HTR-8/SVneo (cell line): ENCODE measurements around the gene FARSA.
"Not testable (repeated sequence)": the region's sequence is repeated elsewhere in the genome, so short reads cannot be mapped to it uniquely, and the experiment has no call there.

ENCODE experiments used
- DNase-seq: peaks from one replicate; pipeline ENCODE4 v3.0.0; 2011; ENCODE audit warnings: low spot score, mixed read lengths; ENCODE audit not compliant: insufficient read length
- FAIRE-seq: peaks from 2 replicates; lab custom pipeline; 2011; peaks lifted over from hg19 to GRCh38; lab: Jason Lieb, UNC

FARSA gene

DNA sequence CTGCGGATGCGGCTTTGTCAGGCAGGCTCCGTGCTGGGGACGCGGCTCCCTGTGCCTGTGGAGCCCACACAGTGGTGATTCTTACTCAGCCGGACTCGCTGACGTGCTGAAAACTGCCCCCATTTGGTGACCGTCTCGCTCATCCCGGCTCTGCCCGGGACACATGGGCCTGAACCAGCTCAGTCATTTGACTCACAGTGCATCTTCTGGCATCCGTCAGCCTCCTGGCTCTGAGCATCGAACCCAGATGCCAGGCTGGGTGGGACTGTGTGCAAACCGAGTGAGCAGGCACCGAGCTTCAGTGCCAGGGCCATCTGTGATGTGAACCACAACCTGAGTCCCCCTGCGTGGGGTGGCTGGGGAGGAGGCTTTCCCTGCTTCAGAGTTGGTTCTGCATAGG is 37.1 kb downstream of the FARSA start:
- FAIRE-seq (no peak), DNase-seq (no peak)

DNA sequence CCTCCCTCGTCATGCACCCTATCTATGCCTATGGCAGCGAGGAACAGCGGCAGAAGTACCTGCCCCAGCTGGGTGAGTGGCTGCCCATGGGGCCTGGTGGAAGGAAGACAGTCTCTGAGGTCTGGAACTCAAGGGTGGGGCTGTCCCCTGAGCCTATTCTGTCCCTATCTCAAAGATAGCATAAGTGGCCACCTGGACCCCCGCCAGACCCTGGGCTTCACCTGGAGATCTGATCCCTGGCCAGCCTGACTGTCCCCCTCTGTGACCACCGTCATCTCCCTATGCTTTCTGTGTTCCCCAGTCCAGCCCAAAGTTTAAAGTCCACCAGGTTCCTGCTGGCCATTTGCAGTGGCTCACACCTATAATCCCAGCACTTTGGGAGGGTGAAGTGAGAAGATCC is 39.9 kb downstream of the FARSA start:
- DNase-seq (no peak), FAIRE-seq (no peak)

DNA sequence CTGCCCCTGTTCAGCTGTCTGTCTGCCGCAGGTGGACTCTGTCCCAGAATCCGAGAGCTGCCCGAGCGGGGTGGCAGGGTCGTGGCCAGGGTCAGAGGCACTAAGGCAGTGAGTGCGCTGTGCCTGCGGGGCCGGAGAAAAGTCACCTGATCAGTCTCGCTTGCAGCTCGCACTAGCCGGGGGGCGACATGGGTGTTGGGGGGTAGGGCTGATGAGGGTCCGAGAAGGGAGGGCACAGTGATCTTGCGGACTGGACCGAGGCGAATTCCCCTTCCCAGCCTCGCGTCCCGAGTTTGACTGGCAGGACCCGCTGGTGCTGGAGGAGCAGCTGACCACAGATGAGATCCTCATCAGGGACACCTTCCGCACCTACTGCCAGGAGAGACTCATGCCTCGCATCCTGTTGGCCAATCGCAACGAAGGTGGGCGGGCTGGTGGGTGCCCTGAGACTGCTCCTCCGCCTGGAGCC is 41.9 kb downstream of the FARSA start:
- no peak for DNase-seq
- FAIRE-seq = no peak

DNA sequence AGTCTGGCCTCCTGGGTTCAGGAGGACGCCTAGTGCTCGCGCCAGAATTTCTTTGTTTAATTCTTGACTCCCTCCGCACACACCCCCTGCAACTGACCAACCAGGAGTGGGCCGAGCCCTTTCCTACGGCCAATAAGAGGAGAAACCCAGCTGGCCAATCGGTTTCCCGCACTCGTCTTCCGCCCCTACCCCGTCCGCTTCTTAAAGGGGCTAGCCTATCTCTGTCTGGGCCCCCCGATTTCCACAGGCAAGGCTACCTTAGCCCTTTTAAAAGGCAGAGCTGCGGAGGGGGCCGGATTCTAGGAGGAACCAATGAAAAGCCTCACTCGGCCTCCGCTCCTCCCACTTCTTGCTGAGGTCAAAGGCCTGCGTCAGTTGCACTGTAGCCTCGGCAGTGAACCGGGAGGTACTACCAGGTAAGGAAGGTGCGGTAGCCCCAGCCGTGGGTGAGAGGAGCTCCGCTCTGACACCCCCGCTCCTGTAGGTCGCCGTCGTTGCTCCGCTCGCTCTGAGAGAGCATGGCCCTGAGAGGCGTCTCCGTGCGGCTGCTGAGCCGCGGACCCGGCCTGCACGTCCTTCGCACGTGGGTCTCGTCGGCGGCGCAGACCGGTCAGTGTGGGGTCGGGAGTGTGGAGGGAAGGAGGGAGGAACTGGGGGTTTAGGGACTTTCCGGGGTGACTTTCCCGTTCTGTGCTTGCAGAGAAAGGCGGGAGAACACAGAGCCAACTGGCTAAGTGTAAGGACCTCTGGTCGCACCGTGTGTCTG is 42.5 kb downstream of the FARSA start, which contains the start of gene GCDH:
TSS of gene GCDH (plus strand) at position 374 of the 766 bp plus-strand sequence. CDS start at position 519, 145 bp downstream.
- peak; percentile 84 for FAIRE-seq
- DNase-seq = peak; percentile 99

DNA sequence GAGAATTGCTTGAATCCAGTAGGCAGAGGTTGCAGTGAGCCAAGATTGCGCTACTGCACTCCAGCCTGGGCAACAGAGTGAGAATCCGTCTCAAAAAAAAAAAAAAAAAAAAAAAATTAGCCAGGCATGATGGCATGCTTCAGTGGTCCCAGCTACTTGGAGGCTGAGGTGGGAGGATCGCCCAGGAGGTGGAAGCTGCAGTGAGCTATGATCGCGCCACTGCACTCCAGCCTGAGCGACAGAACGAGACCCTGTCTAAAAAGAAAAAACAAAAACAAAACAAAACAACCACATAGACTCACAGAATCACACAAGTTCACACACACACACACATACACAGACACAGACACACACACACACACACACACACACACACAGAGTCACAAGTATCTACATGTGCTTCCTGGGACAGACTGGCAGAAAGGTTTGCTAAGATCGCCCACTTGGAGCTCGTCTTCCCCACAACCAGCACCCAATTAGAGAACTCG is 43.2 kb downstream of the FARSA start:
- not testable (repeated sequence) for DNase-seq, FAIRE-seq

DNA sequence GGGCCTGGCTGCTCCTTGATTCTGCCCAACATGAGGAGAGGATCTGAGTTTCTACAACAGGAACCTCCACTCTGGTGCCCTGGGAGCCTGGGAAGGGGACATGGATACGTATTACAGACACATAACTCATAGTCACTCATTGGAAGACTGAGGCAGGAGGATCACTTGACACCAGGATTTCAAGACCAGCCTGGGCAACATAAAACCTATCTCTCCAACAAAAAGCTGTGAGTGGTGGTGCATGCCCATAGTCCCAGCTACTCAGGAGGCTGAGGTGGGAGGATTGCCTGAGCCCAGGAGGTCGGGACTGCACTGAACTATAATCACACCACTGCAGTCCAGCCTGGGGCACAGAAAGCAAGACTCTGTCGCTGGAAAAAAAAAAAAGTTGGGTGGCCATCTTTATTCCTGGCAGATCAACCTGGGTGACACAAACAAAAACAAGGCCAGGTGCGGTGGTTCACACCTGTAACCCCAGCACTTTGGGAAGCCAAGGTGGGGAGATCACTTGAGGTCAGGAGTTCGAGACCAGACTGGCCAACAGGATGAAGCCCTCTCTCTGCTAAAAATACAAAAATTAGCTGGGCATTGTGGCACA is 45.4 kb downstream of the FARSA start:
- DNase-seq = no peak
- no peak for FAIRE-seq

DNA sequence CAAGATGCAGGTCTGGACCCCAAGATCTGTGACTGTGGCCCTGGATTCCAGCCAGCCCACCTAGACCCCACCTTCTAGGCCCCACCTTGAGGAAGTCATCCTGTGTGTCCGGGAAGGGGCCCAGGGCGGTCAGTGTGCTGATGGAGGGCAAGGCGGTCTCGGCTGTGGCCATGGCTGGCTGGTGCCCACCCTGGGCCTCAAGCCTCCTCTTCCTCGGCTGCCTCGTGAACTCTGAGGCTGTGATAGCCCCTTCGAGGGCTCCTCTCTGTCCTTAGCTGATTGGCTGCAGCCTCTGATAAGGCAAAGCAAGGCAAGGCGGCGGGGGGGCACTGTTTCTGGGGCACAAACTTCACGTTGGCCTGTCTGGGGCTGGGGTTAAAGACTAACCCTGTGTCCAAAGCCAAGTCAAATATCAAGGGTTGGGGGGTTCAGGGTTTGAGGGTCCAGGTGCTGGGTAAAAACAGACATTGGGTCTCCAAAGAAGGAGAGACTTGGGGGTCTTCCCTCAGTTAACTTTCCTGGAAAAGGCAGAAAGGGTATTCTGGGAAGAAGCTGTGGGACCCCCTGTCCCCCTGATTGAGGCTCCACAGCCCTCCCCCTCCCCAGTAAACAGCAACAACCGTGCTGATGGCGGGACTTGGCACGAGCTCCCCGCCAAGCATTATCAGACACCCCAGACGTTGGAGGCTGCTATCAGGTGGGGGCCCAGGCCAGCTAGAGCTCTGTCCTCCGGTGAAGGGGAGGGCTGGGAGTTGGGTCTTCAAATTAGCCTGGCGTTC is 46.4 kb downstream of the FARSA start, which contains the start of gene KLF1:
TSS of gene KLF1 (minus strand) at position 233 of the 779 bp plus-strand sequence. CDS start at position 172, 61 bp downstream.
- DNase-seq = no peak
- FAIRE-seq = no peak

DNA sequence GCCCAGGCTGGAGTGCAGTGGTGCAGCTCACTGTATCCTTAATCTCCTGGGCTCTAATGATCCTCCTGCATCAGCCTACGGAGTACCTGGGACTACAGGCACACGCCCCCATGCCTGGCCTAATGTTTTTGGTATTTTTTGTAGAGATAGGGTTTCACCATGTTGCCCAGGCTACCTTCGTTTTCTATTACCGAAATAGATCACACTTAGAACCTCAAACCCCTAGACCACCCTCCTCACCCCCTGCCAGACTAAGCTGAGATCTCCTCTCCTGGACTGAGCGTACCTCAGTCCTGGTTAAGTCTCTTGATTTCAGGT is 46.9 kb downstream of the FARSA start:
- FAIRE-seq (no peak), DNase-seq (no peak)

DNA sequence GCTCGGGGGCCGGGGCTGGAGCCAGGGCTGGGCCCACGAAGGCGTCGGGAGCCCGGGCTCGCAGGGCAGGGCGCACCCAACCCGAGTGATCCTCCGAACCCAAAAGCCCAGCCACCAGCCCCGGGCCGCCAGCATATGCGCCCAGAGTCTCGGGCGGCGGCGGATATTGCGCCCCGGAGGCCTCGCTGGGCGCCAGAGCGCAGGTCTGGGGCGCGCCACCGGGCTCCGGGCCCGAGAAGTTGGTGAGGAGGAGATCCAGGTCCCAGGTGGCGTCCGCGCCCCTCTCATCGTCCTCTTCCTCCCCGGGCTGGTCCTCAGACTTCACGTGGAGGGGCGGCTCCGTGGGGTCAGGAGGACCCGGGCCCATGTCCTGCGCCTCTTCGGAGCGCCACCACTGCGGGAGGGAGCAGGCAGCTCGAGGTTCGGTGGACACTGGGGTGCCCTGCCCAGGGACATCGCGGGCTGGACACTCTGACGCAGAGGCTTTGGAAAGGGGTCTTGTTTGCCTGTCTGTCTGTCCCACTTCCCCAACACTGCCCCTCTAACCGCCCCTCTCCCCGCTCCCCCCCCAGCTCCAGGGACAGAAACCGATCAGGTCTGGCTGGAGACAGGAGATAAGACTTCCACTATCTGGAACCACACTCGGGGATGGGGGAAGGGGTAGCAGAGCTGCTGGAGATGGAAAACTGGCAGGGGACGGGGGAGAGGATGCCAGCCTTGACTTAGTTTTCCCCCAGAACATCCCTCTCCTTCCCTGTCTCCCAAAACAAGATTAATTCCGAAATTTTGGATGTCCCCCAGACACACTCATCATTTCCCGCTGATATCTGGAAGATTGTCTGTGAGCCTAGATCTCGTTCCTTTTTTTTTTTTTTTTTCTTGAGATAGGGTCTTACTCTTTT is 47.5 kb downstream of the FARSA start:
- DNase-seq = no peak
- FAIRE-seq = no peak

DNA sequence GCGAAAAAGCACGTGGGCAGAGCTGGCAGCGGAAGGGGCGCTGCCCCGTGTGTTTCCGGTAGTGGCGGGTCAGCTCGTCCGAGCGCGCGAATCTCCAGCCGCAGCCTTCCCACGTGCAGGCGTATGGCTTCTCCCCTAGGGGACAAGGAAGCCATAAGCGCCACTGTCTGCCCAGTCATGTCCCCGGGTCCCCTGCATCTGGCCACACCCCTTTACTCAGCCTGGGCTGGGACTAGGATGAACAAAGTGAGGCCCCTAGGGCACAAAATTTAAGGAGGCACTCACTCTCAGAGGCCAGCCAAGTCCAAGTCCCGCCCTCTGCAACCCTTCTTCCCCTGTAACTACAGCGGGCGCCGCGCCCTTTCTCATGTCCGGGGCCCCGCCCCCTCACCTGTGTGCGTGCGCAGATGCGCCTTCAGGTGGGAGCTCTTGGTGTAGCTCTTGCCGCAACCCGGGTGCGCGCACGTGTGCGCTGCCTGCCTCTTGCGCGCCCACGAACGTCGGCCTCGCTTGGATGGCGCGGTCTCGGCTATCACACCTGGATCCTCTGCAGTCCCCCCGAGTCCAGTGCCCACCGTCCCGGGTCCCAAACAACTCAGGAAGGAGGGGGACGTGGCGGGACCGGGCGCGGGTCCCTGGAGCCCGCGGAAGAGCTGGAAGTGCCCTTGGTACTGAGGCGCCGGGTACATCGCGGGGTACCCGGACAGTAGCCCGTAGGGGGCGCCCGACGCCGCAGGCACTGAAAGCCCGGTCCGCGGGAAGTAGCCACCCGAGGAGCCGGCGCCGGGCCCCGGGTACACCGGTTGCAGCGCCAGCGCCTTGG is 48.4 kb downstream of the FARSA start:
- DNase-seq (no peak), FAIRE-seq (no peak)

DNA sequence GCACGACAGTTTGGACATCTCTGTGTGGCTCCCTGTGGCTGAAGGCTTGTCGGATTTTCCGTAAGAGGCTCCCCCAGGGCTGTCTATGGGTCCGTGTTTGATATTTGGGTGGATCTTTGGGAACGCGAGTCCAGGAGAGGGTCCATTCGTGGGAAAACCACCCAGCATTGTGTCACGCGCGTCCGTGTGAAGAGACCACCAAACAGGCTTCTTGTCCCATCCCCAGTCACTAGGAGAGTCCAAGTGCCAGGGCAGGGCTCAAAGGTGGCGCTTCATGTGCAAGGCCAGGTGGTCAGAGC is 48.9 kb downstream of the FARSA start:
- FAIRE-seq = no peak
- DNase-seq = no peak

DNA sequence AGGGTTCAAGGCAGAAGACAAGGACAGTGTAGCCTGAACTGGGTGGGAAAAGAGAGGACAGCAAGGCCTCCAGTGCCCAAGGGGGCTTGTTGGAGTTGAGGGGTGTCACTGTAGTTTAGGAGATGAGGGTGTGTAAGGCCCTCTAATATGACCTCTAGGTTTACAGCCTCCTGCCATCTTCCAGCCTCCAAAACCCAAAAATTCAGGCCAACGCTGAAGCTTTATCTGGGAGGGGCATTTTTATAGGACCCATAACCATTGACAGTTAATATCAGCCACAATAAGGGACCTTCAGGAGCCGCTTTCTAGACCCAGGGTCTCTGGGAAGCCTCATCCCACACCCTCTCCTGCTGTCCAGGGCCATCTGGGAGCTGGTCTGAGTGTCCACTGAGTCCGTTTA is 49.3 kb downstream of the FARSA start:
- FAIRE-seq (no peak), DNase-seq (no peak)

DNA sequence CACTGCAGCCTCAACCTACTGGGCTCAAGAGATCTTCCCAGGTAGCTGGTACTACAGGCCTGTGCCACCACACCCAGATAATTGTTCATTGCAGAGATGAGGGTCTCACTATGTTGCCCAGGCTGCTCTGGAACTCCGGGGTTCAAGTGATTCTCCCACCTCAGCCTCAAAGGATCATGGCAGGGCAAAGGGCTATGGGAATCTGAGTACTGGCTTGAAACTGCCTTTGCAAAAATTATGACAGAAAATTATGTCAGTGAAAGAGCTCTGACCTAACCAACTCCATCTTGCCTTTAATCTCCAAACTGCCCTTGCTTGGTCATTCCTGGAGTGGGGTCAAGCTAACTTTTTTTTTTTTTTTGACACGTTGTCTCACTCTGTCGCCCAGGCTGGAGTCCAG is 50.9 kb downstream of the FARSA start:
- no peak for FAIRE-seq
- no peak for DNase-seq

DNA sequence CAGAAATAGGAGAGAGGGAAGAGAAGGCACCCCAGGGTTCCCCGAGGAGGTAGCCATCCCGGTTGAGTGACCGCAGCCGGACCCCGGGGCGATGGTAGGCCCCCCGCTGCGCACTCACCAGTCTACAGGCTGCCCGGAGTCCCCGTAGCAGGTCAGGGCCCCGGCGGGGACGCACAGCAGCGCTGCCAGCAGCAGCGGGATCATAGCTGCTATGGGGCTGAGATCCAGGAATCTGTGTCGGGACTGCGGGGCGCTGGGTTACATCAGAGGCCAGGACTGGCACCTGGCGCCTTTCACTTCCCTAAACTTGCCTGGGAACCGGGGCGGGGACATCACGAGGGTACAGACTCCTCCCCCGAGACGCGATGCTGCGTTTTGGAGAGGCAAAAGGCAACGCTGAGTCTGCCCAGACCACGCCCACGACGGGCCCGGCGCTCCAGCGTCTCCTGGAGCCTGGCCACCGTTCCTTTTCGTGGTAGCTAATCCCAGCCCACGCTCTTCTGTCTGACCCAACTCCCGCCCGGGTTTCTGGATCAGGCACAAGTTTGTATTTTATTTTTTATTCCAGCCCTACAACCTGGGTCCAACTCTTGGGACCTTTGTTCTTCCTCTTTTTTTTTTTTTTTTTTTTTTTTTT is 52.2 kb downstream of the FARSA start, which contains the start of gene DNASE2:
TSS of gene DNASE2 (minus strand) at position 278 of the 637 bp plus-strand sequence. CDS start at position 204, 74 bp downstream.
- FAIRE-seq (peak; percentile 36), DNase-seq (peak; percentile 97)

DNA sequence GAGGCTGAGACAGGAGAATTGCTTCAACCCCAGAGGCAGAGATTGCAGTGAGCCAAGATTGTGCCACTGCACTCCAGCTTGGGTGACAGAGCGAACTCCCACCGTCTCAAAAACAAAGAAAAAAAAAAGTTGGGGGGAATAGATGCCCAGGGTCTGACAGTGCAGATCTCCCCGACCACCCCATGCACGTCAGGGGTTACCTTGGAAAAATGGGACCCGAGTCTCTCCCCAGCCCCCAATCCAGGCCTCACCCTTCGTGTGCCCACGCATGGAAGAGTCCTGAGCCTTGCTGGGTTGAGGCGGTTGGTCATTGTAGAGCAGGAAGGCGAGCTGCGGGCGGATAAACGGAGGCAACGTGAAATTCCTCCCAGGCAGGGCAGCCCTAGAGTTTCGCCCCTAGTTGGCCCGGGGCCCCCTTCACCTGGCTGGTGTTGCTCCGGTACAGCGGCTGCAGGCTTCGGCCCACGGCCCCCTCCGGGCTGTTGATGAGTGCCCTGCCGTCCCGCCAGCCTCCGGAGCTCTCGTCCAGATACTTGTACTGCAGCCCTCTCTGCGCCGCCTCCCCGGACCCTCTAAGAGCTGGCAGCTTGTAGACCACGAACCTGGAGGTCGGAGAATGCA is 52.9 kb downstream of the FARSA start:
- no peak for FAIRE-seq
- no peak for DNase-seq

DNA sequence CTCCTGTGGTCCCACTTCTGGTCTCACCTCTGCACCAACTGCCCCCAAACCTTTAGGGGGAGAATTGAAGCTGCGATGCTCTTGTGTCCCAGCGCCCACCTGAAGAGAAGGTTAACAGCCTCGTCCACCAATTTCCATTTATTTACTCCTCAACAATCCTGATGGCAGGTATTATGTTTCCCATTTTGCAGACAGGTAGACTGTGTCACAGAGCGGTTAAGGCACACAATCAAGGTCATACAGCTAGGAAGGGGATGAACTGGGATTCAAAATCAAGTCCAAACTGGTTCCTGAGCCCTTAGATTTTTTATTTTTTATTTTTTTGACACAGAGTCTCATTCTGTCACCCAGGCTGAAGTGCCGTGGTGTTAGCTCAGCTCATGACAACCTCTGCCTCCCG is 58.4 kb downstream of the FARSA start:
- DNase-seq (no peak), FAIRE-seq (no peak)

DNA sequence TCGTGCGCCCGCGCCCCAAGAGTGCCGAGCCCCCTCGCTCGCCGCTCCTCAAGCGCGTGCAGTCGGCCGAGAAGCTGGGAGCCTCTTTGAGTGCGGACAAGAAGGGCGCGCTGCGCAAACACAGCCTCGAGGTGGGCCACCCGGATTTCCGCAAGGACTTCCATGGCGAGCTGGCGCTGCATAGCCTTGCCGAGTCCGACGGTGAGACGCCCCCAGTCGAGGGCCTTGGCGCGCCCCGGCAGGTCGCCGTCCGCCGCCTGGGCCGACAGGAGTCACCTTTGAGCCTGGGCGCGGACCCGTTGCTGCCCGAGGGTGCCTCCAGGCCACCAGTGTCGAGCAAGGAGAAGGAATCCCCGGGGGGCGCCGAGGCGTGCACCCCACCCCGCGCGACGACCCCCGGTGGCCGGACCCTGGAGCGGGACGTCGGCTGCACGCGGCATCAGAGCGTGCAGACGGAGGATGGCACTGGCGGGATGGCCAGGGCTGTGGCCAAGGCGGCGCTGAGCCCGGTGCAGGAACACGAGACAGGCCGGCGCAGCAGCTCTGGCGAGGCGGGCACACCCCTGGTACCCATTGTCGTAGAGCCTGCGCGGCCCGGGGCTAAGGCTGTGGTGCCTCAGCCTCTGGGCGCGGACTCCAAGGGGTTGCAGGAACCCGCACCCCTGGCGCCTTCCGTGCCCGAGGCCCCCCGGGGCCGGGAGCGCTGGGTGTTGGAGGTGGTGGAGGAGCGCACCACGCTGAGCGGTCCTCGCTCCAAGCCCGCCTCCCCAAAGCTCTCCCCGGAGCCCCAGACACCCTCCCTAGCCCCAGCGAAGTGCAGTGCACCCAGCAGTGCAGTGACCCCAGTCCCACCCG is 59.4 kb downstream of the FARSA start:
- FAIRE-seq (no peak), DNase-seq (no peak)
